ENCODE data around the gene GABRB1.

GRCh38 chr4:47315346-47315745 is 284.0 kb downstream of the GABRB1 start:
- TF ChIP-seq EZH2 (IDR thresholded peaks at IDR 0.05; ENCODE audit: borderline replicate concordance, low read length) (no peak), CTCF (conservative IDR thresholded peaks at IDR 0.05 in 1 of 2, IDR thresholded peaks at IDR 0.05 in 1 of 2; ENCODE audit: extremely low read depth in 1 of 2, insufficient read depth in 1 of 2, low read depth in 1 of 2, low read length in 2 of 2) (no peak)

All from mammary epithelial cell (primary cell).